Measurements from ENCODE around the gene SCGB3A1. TPM values are rescaled to one million over a fixed set of nuclear protein-coding genes. Genes with fewer than 3 reads are reported as not detected.

Gene SCGB3A1
- total RNA-seq (2014; rRNA removed) (not detected in 2 replicates), Bru-seq, nascent RNA (percentile 14 among the genes with signal in this experiment), BruChase-seq, experiment 1, labeled RNA remaining after a 6-hour chase (not detected), BruChase-seq, experiment 2, labeled RNA remaining after a 2-hour chase (not detected)
- long read RNA-seq, transcript SCGB3A1-201 (3 exons, 521 nt), result major isoform, 5 of 6 reads
- long read RNA-seq, partial matches to known transcripts, result 0 of 6 reads
- long read RNA-seq, other reads (novel, unspliced or antisense), result 0 of 6 reads

- no peak within 1 kb of the TSS for H3K4me3 ChIP-seq (ENCODE audit: low read length)
- H3K27ac ChIP-seq (ENCODE audit: low read length), result no peak within 1 kb of the TSS
- no peaks in the 10 kb centered on the region for H3K36me3 ChIP-seq (ENCODE audit: low read depth, low read length)
- POLR2A ChIA-PET (ENCODE audit: unreplicated experiment), result no interaction called here
- no peaks in the 10 kb centered on the region for H3K4me1 ChIP-seq (ENCODE audit: insufficient read depth, low read length)
- peak within 1 kb of the TSS; percentile 34 for H3K4me2 ChIP-seq (ENCODE audit: low read length)
- H3K9me3 ChIP-seq (ENCODE audit: low read length), result no peaks in the 10 kb centered on the region
- no peak for DNase-seq
- H3K27me3 ChIP-seq (ENCODE audit: low read length), result peaks cover 19% of the 10 kb centered on the region
- no TSS peak for BruUV-seq (replicated peaks)
- no peak within 1 kb of the TSS for H3K9ac ChIP-seq (ENCODE audit: low read length)
- CTCF ChIA-PET, result no interaction called here
- H2AFZ ChIP-seq (ENCODE audit: low read length), result no peak within 1 kb of the TSS
- TF ChIP-seq EZH2 (IDR thresholded peaks at IDR 0.05; ENCODE audit: low read length, unreplicated experiment) (no peak), EZH2phosphoT487 (IDR thresholded peaks at IDR 0.05; ENCODE audit: borderline replicate concordance, low read length) (no peak), CTCF (conservative IDR thresholded peaks at IDR 0.05; ENCODE audit: low read depth, low read length) (no peak)
- no peaks in the 10 kb centered on the region for H4K20me1 ChIP-seq (ENCODE audit: low read length)
- ATAC-seq, result no peak
- intact Hi-C loops (cut with micrococcal nuclease), result no loop called here
- no peaks in the 10 kb centered on the region for H3F3A ChIP-seq (ENCODE audit: low read length, unreplicated experiment)
- H3K79me2 ChIP-seq (ENCODE audit: low read length), result no peaks in the 10 kb centered on the region
- no peaks in the 10 kb centered on the region for H3K9me2 ChIP-seq (replicated peaks; ENCODE audit: low read length)
Observed at GRCh38 chr5:180591311-180591887, at the start of gene SCGB3A1. Gene SCGB3A1 (minus strand): TSS chr5:180591499. CDS start chr5:180591462, 37 bp downstream.

GRCh38 chr5:180640611-180640860 is 49.2 kb upstream of the SCGB3A1 start:
- Histone ChIP-seq H3K9ac (ENCODE audit: low read length) (no peak overlapping the region), H3K27me3 (ENCODE audit: low read length) (peaks cover 58% of the 10 kb centered on the region), H3F3A (ENCODE audit: low read length, unreplicated experiment) (no peaks in the 10 kb centered on the region), H3K4me1 (ENCODE audit: insufficient read depth, low read length) (no peaks in the 10 kb centered on the region), H3K79me2 (ENCODE audit: low read length) (no peaks in the 10 kb centered on the region), H4K20me1 (ENCODE audit: low read length) (no peaks in the 10 kb centered on the region), H3K27ac (ENCODE audit: low read length) (no peak overlapping the region), H3K4me2 (ENCODE audit: low read length) (no peak overlapping the region), H3K9me2 (replicated peaks; ENCODE audit: low read length) (no peaks in the 10 kb centered on the region), H3K4me3 (ENCODE audit: low read length) (no peak overlapping the region), H2AFZ (ENCODE audit: low read length) (no peak overlapping the region), H3K9me3 (ENCODE audit: low read length) (no peaks in the 10 kb centered on the region), H3K36me3 (ENCODE audit: low read depth, low read length) (no peaks in the 10 kb centered on the region)
- ChIA-PET CTCF (no interaction called here), POLR2A (ENCODE audit: unreplicated experiment) (no interaction called here)
- DNase-seq, result no peak
- TF ChIP-seq EZH2 (IDR thresholded peaks at IDR 0.05; ENCODE audit: low read length, unreplicated experiment) (no peak), CTCF (conservative IDR thresholded peaks at IDR 0.05; ENCODE audit: low read depth, low read length) (no peak), EZH2phosphoT487 (IDR thresholded peaks at IDR 0.05; ENCODE audit: borderline replicate concordance, low read length) (no peak)
- no peak for ATAC-seq
- intact Hi-C loops (cut with micrococcal nuclease), result no loop called here
- BruUV-seq (replicated peaks), result no TSS peak
